PC-9 (cell line): Measurements from ENCODE around the gene ARHGAP26.

Experiments
- EZH2 ChIP-seq: fragments of 200-600 bp; sonication (generic); IDR thresholded peaks from 2 replicates; pipeline ENCODE4 v1.8.0; 2017; ENCODE audit warnings: antibody characterized with exemption, low read depth
- TF ChIP-seq, protein P1 (sequence below): fragments of 200-600 bp; sonication (generic); conservative IDR thresholded peaks from 2 replicates; pipeline ENCODE4 v1.6.1; 2017; ENCODE audit warnings: mixed run types, antibody characterized with exemption, mild to moderate bottlenecking, moderate library complexity

DNA sequence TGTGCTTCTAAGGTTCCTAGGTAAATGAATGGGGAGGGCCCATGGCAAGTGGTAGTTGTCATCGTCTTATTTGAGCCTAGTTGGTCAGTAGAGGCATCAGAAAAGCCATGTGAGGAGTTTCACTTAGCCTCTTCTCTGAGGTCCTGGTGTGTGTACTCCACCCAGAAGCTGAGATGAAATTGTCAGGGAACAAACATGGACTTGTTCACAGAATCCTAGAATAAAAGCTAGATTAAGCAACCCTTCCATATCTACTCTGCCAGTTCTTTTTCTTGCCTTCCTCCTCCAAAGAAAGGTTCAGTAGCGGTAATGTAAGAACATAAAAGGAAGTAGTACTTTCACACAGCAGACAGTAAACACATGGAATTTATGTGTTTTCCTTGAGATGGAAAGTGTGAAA, 70.4 kb downstream of the ARHGAP26 start:
- no peak for TF ChIP-seq EZH2
- TF ChIP-seq, protein P1, sequence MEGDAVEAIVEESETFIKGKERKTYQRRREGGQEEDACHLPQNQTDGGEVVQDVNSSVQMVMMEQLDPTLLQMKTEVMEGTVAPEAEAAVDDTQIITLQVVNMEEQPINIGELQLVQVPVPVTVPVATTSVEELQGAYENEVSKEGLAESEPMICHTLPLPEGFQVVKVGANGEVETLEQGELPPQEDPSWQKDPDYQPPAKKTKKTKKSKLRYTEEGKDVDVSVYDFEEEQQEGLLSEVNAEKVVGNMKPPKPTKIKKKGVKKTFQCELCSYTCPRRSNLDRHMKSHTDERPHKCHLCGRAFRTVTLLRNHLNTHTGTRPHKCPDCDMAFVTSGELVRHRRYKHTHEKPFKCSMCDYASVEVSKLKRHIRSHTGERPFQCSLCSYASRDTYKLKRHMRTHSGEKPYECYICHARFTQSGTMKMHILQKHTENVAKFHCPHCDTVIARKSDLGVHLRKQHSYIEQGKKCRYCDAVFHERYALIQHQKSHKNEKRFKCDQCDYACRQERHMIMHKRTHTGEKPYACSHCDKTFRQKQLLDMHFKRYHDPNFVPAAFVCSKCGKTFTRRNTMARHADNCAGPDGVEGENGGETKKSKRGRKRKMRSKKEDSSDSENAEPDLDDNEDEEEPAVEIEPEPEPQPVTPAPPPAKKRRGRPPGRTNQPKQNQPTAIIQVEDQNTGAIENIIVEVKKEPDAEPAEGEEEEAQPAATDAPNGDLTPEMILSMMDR, result no peak
